ENCODE results near the gene ASF1B. TPM values are rescaled to one million over a fixed set of nuclear protein-coding genes. Genes with fewer than 3 reads are reported as not detected.

The ASF1B gene
- total RNA-seq, 4 donors from 2014 or later = 1.2 TPM; not detected in 3

- no peak for TF ChIP-seq CTCF (IDR thresholded peaks at IDR 0.05)
- TF ChIP-seq POLR2AphosphoS5 (IDR thresholded peaks at IDR 0.05) = no peak
- TF ChIP-seq POLR2A (IDR thresholded peaks at IDR 0.05) = no peak
- no peak for TF ChIP-seq EP300 (IDR thresholded peaks at IDR 0.05)
- WGBS, 2 donors (ENCODE audit: low coverage in 1 of 2) = 38 to 40% methylated on average over 1 of the region's 2 CpGs
- no peak overlapping the region for H3K4me3 ChIP-seq
- ATAC-seq = no peak
- peaks cover 0 to 18% of the 10 kb centered on the region in 2 donors for H3K36me3 ChIP-seq
- no peak overlapping the region for H3K27ac ChIP-seq
- H3K9me3 ChIP-seq = no peaks in the 10 kb centered on the region
- peaks cover 6 to 83% (median 51%) of the 10 kb centered on the region in 3 donors for H3K4me1 ChIP-seq
- no peaks in the 10 kb centered on the region for H3K27me3 ChIP-seq
Measured at GRCh38 chr19:14110650-14111049, 25.7 kb downstream of the ASF1B start.

- H3K9me3 ChIP-seq = no peaks in the 10 kb centered on the region
- TF ChIP-seq POLR2AphosphoS5 (IDR thresholded peaks at IDR 0.05) = peak; percentile 10
- no peak for TF ChIP-seq EP300 (IDR thresholded peaks at IDR 0.05)
- H3K4me1 ChIP-seq = peaks cover 0 to 55% (median 26%) of the 10 kb centered on the region in 3 donors
- peak overlapping the region; percentile 64 to 92 (median 82) for H3K27ac ChIP-seq
- ATAC-seq = peak; percentile 70
- WGBS, 2 donors (ENCODE audit: low coverage in 1 of 2) = 53 to 71% methylated on average over 3 to 5 of the region's 23 CpGs
- H3K27me3 ChIP-seq = no peaks in the 10 kb centered on the region
- H3K4me3 ChIP-seq = no peak overlapping the region
- H3K36me3 ChIP-seq = peaks cover 0 to 46% of the 10 kb centered on the region in 2 donors
Measured at GRCh38 chr19:14107581-14108461, 28.6 kb downstream of the ASF1B start.

GRCh38 chr19:14106840-14107239 is 29.5 kb downstream of the ASF1B start:
- peak; percentile 25 for ATAC-seq
- peaks cover 0 to 50% (median 16%) of the 10 kb centered on the region in 3 donors for H3K4me1 ChIP-seq
- H3K4me3 ChIP-seq = no peak overlapping the region
- H3K36me3 ChIP-seq = peaks cover 0 to 56% of the 10 kb centered on the region in 2 donors
- TF ChIP-seq EP300 (IDR thresholded peaks at IDR 0.05) (no peak), POLR2AphosphoS5 (IDR thresholded peaks at IDR 0.05) (no peak), POLR2A (IDR thresholded peaks at IDR 0.05) (no peak), CTCF (IDR thresholded peaks at IDR 0.05) (no peak)
- 83% methylated on average over 2 of the region's 16 CpGs; no CpG with 5 or more reads in 1 of the 2 donors for WGBS, 2 donors (ENCODE audit: low coverage in 1 of 2)
- no peaks in the 10 kb centered on the region for H3K9me3 ChIP-seq
- H3K27me3 ChIP-seq = no peaks in the 10 kb centered on the region
- peak overlapping the region; percentile 64 to 92 (median 82) for H3K27ac ChIP-seq

- Histone ChIP-seq H3K36me3 (peaks cover 0 to 67% of the 10 kb centered on the region in 2 donors), H3K9me3 (no peaks in the 10 kb centered on the region), H3K27ac (peak overlapping the region in 1 of 4 donors; percentile 82), H3K4me3 (no peak overlapping the region), H3K4me1 (peaks cover 0 to 42% (median 10%) of the 10 kb centered on the region in 3 donors), H3K27me3 (no peaks in the 10 kb centered on the region)
- TF ChIP-seq EP300 (IDR thresholded peaks at IDR 0.05) (no peak), POLR2A (IDR thresholded peaks at IDR 0.05) (no peak), CTCF (IDR thresholded peaks at IDR 0.05) (no peak), POLR2AphosphoS5 (IDR thresholded peaks at IDR 0.05) (no peak)
- ATAC-seq = no peak
- WGBS, 2 donors (ENCODE audit: low coverage in 1 of 2) = 69 to 88% methylated on average over 3 to 4 of the region's 8 CpGs
Measured at GRCh38 chr19:14105680-14106079, 30.7 kb downstream of the ASF1B start.

GRCh38 chr19:14103310-14103709 is 33.1 kb downstream of the ASF1B start:
- H3K36me3 ChIP-seq = peaks cover 0 to 91% of the 10 kb centered on the region in 2 donors
- no peak for TF ChIP-seq CTCF (IDR thresholded peaks at IDR 0.05)
- TF ChIP-seq POLR2AphosphoS5 (IDR thresholded peaks at IDR 0.05) = no peak
- TF ChIP-seq POLR2A (IDR thresholded peaks at IDR 0.05) = no peak
- TF ChIP-seq EP300 (IDR thresholded peaks at IDR 0.05) = no peak
- ATAC-seq = no peak
- H3K4me1 ChIP-seq = peaks cover 0 to 25% (median 10%) of the 10 kb centered on the region in 3 donors
- H3K27me3 ChIP-seq = no peaks in the 10 kb centered on the region
- H3K9me3 ChIP-seq = no peaks in the 10 kb centered on the region
- H3K4me3 ChIP-seq = no peak overlapping the region
- WGBS, 2 donors (ENCODE audit: low coverage in 1 of 2) = no CpG with 5 or more reads among the region's 1 CpG
- H3K27ac ChIP-seq = no peak overlapping the region

All from gastroesophageal sphincter (tissue), 4 donors.